C4-2B (cell line): ENCODE data around the gene DYTN.

Source experiments
- H3K27ac ChIP-seq: fragments of 450-650 bp; 2 replicates; pipeline ENCODE4 v1.5.1; 2017
- ZFX ChIP-seq: fragments of 450-650 bp; IDR thresholded peaks from 2 replicates; pipeline ENCODE4 v1.6.1; 2017
- TF ChIP-seq, protein P1 (sequence below): fragments of 450-650 bp; conservative IDR thresholded peaks from 2 replicates; pipeline ENCODE4 v1.5.1; 2017; ENCODE audit warnings: mild to moderate bottlenecking

Gene DYTN

DNA sequence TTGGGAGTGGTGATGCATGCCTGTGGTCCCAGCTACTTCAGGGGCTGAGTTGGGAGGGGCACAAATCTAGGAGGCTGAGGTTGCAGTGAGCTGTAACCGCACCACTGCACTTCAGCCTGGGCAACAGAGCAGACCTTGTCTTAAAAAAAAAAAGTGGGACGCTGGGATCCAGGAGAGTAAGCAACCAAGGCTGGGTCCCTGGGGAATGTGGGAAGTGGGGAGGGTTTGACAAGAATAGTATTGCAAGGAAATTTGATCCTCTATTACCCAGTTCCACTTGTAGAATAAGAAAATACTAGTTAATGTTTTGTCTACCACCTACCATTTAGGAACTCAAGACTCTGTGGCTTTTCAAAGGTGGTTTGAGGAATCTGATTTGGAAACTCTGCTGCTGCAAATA is 21.1 kb upstream of the DYTN start:
- H3K27ac ChIP-seq = no peak overlapping the region
- TF ChIP-seq ZFX = no peak
- TF ChIP-seq, protein P1, sequence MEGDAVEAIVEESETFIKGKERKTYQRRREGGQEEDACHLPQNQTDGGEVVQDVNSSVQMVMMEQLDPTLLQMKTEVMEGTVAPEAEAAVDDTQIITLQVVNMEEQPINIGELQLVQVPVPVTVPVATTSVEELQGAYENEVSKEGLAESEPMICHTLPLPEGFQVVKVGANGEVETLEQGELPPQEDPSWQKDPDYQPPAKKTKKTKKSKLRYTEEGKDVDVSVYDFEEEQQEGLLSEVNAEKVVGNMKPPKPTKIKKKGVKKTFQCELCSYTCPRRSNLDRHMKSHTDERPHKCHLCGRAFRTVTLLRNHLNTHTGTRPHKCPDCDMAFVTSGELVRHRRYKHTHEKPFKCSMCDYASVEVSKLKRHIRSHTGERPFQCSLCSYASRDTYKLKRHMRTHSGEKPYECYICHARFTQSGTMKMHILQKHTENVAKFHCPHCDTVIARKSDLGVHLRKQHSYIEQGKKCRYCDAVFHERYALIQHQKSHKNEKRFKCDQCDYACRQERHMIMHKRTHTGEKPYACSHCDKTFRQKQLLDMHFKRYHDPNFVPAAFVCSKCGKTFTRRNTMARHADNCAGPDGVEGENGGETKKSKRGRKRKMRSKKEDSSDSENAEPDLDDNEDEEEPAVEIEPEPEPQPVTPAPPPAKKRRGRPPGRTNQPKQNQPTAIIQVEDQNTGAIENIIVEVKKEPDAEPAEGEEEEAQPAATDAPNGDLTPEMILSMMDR = no peak

DNA sequence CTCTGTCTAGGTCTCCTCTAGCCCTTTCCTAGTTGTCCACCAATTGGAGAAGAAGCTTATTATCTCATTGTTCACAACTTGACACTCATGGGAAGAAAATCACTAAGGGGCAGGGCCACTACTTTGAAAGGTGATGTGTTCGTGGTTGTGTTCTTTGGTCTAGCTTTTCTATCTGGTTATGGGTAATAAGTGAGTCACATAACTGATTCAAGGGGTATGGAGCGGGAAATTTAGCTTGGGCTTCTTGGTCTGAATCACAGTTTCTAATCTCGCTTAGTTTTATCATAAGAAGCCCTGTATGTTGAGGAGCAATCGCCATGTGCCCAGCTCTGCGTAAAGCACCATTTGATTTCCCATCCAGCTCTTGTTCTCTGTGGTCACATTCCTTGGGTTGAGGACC is 18.7 kb upstream of the DYTN start:
- H3K27ac ChIP-seq = no peak overlapping the region
- TF ChIP-seq, protein P1 = no peak
- TF ChIP-seq ZFX = no peak

DNA sequence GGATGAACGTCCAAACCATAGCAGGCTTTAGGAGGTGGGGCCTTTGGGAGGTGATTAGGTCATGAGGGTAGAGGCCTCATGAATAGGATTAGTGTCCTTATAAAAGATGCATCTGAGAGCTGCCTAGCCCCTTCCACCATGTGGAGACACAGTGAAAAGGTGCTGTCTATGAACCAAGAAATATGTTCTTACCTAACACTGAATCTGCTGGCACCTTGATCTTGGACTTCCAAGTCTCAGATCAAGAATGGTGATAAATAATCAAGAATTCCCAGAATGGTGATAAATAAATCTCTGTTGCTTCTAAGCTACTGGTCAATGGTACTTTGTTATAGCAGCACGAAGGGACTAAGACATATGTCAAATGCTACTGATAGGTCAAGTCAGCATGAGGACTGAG is 15.1 kb upstream of the DYTN start:
- TF ChIP-seq ZFX = no peak
- TF ChIP-seq, protein P1 = no peak
- H3K27ac ChIP-seq = no peak overlapping the region

DNA sequence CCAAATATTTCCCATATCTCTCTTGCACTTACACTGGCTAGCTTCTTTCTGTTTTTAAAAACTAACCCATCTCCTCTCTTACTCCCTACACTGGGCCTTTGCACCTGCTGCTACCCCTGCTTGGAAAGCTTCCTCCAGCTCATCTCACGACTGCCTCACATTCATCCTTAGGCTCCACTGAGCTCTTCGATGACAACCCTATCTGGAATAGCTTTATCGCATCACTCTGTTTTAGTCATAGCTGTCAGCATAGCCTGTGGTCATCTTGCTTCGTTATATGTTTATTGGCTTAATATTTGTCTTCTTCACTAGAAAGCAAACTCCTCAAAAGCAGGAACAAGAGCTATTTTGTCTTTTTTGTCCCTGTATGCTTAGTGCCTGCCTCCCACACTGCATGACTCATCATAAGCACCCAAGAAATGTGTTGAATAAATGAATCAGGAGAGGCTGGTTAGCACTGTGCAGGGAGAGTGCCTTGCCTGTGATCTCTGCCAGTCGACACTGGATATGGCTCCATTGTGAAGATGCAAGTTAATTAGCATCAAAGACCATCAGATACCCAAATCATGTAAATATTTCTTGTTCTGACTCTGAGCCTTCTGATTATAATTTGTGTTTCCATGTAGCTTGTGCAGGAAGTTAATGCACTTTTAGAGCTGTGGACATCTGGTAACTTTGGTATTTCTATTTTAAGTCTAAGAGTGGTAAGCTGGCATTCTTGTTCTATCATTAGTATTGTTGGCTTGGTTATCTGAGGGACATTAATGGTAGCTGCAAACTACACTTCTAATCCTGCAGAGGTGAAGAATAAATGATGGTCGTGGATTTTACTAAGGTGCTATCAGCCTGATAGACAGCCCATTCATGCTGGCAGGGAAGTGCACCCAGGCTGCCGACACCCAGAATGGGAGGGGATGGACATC is 10.3 kb upstream of the DYTN start:
- no peak overlapping the region for H3K27ac ChIP-seq
- TF ChIP-seq, protein P1 = no peak

DNA sequence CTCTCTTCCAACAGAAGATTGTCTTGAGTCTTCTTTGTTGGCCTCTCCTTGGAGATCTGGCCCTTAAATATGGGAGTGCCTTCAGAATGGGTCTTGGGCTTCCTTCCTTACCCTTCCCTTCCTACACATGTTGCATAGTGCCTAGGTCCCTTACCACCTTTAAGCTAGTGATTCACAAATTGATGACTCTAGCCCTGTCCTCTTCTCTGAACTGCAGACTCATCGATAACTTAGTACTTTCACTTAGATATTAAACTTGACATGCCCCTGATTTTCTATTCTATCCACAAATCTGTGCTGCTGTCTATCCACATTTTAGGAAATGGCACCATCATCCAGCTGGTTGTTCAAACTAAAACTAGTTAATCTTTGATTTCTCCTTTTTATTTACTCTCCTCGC is 9.1 kb upstream of the DYTN start:
- H3K27ac ChIP-seq = no peak overlapping the region
- no peak for TF ChIP-seq ZFX
- TF ChIP-seq, protein P1 = no peak

DNA sequence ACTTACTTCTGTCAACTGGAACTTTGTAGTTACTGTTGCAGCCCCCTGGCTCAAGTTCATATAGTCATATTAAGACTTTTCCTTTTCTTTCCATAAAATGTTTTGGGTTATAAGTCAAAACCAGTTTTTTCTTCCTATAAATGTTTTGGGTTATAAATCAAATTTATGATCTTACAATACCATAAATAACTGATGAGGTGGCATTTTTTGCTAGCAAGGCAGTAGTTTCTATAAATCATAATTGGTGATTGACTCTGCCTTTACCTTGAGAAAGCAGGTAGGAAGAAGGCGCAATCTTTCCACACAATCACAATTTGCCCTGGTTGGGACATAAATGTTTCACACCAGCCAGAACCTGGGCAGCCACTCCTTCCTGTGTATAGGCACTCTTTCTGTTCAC is 5.1 kb upstream of the DYTN start:
- no peak for TF ChIP-seq ZFX
- TF ChIP-seq, protein P1 = no peak
- H3K27ac ChIP-seq = no peak overlapping the region

DNA sequence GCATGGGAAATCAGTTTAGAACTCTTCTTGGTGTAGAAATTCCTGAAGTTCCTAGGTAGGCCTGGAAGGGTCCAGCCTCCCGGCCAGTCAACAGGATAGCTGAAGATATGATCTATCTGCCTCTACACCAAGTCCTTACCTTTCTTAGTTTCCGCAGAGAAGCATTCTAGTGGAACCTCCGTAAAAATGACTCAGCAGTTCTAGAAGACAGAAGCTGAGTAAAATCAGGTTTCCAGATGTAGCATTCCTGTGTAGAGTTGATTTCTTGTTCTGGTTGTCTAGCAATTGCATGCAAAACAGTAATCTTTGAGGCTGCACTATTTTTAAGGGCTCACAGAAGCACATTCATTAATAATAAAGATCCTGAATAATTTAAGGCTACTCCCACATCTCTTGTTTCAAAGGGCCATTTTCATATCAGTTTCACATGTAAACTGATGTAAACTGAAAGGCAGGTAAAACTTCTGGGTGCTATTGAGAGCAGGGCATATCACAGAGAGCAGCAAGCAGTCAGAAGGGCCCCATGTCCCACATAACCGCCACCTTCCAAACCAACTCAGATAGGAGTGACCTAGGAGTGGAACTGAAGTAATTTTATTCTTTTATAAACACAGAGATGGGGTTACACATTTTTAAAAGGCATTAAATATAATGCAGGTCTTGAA is 3.2 kb upstream of the DYTN start:
- TF ChIP-seq, protein P1 = no peak
- TF ChIP-seq ZFX = no peak
- H3K27ac ChIP-seq = no peak overlapping the region
